Thoracic aorta (tissue), 2 donors: ENCODE results near the gene DPP6. TPM values are rescaled to one million over a fixed set of nuclear protein-coding genes. Genes with fewer than 3 reads are reported as not detected.

Experiments
- ATAC-seq: fragments of 150-250 bp; one replicate; pipeline ENCODE4 v1.8.0; 2017; ENCODE audit warnings: low read depth; ENCODE audit not compliant: insufficient number of reproducible peaks, low FRiP score
- DNase-seq: peaks from one replicate; pipeline ENCODE4 v3.0.0-alpha.2; 2020; ENCODE audit warnings: low spot score
- H3K27ac ChIP-seq, 2 donors: fragments of 200-600 bp; sonication (generic); 1 replicate in 1 of 2; 2 replicates in 1 of 2; pipeline ENCODE4 v1.5.1; 2016; ENCODE audit warnings: mild to moderate bottlenecking in 2 of 2, moderate library complexity in 2 of 2
- H3K27me3 ChIP-seq: fragments of 200-600 bp; sonication (generic); replicated peaks from 2 replicates; pipeline ENCODE4 v1.6.0; 2016; ENCODE audit warnings: mild to moderate bottlenecking; ENCODE audit not compliant: insufficient read depth
- H3K36me3 ChIP-seq: fragments of 200-600 bp; sonication (generic); one replicate; pipeline ENCODE4 v1.5.1; 2016
- H3K4me1 ChIP-seq, 2 donors: fragments of 200-600 bp; sonication (generic); 1 replicate in 1 of 2; 2 replicates in 1 of 2; pipeline versions ENCODE4 v1.5.1 to v1.6.0; 2016; ENCODE audit warnings: low read depth in 2 of 2, mild to moderate bottlenecking in 1 of 2; ENCODE audit not compliant: control insufficient read depth in 1 of 2
- H3K4me3 ChIP-seq: fragments of 200-600 bp; sonication (generic); 2 replicates; pipeline ENCODE4 v1.5.1; 2016; ENCODE audit warnings: mild to moderate bottlenecking
- H3K9me3 ChIP-seq: fragments of 200-600 bp; sonication (generic); 2 replicates; pipeline ENCODE4 v1.5.1; 2016
- CTCF ChIP-seq: fragments of 200-600 bp; sonication (generic); IDR thresholded peaks from one replicate; pipeline ENCODE4 v1.5.1; 2019; ENCODE audit warnings: antibody characterized with exemption
- total RNA-seq, 2 donors: library from RNA; depleted of rRNA; stranded (reverse); fragments of >200 nt; gene quantifications; one replicate each; pipeline versions ENCODE4 v1.1.0 to v1.2.3, GENCODE V29; 2016

Gene DPP6
- total RNA-seq, 2 donors from 2014 or later = not detected

GRCh38 chr7:154394804-154395203 is 342.6 kb downstream of the DPP6 start:
- Histone ChIP-seq H3K9me3 (no peaks in the 10 kb centered on the region), H3K4me3 (no peak overlapping the region), H3K27me3 (no peaks in the 10 kb centered on the region), H3K36me3 (no peaks in the 10 kb centered on the region), H3K4me1 (no peaks in the 10 kb centered on the region), H3K27ac (no peak overlapping the region)
- ATAC-seq = no peak
- DNase-seq = no peak
- TF ChIP-seq CTCF = no peak

- Histone ChIP-seq H3K27me3 (no peaks in the 10 kb centered on the region), H3K27ac (no peak overlapping the region), H3K4me1 (no peaks in the 10 kb centered on the region), H3K36me3 (no peaks in the 10 kb centered on the region), H3K9me3 (no peaks in the 10 kb centered on the region), H3K4me3 (no peak overlapping the region)
- ATAC-seq (no peak), DNase-seq (no peak)
- TF ChIP-seq CTCF = no peak
These were observed 354.1 kb downstream of the DPP6 start for GRCh38 chr7:154406312-154406711.

GRCh38 chr7:154409703-154410311 is 357.6 kb downstream of the DPP6 start:
- H3K27ac ChIP-seq = no peak overlapping the region
- H3K27me3 ChIP-seq = no peaks in the 10 kb centered on the region
- TF ChIP-seq CTCF = no peak
- no peaks in the 10 kb centered on the region for H3K4me1 ChIP-seq
- DNase-seq = no peak
- H3K9me3 ChIP-seq = no peaks in the 10 kb centered on the region
- no peak overlapping the region for H3K4me3 ChIP-seq
- no peak for ATAC-seq
- H3K36me3 ChIP-seq = no peaks in the 10 kb centered on the region

GRCh38 chr7:154412105-154412504 is 359.9 kb downstream of the DPP6 start:
- Histone ChIP-seq H3K36me3 (no peaks in the 10 kb centered on the region), H3K27ac (no peak overlapping the region), H3K9me3 (no peaks in the 10 kb centered on the region), H3K4me3 (no peak overlapping the region), H3K27me3 (no peaks in the 10 kb centered on the region), H3K4me1 (no peaks in the 10 kb centered on the region)
- ATAC-seq (no peak), DNase-seq (no peak)
- no peak for TF ChIP-seq CTCF

- DNase-seq (no peak), ATAC-seq (no peak)
- TF ChIP-seq CTCF = no peak
- Histone ChIP-seq H3K4me1 (no peaks in the 10 kb centered on the region), H3K27ac (no peak overlapping the region), H3K9me3 (no peaks in the 10 kb centered on the region), H3K36me3 (no peaks in the 10 kb centered on the region), H3K4me3 (no peak overlapping the region), H3K27me3 (no peaks in the 10 kb centered on the region)
These were observed 363.7 kb downstream of the DPP6 start for GRCh38 chr7:154415709-154416399.
